ENCODE results near the gene MRS2. TPM values are rescaled to one million over a fixed set of nuclear protein-coding genes. Genes with fewer than 3 reads are reported as not detected.
"Not testable (repeated sequence)": the region's sequence is repeated elsewhere in the genome, so short reads cannot be mapped to it uniquely, and the experiment has no call there.

MRS2 gene
- total RNA-seq, 4 donors from 2014 or later: 3.8 to 31.9 (median 16.5) TPM

- no peak overlapping the region for H3K27ac ChIP-seq
- no peaks in the 10 kb centered on the region for H3K9me3 ChIP-seq
- no peaks in the 10 kb centered on the region for H3K27me3 ChIP-seq
- intact Hi-C loops (cut with DNase I; ENCODE audit: low total_unique reads): no loop called here
- no peak overlapping the region for H3K4me3 ChIP-seq
- no peak for DNase-seq
- TF ChIP-seq POLR2A (IDR thresholded peaks at IDR 0.05): no peak
- no peak for TF ChIP-seq CTCF (IDR thresholded peaks at IDR 0.05)
- no peaks in the 10 kb centered on the region for H3K4me1 ChIP-seq
- H3K36me3 ChIP-seq: no peaks in the 10 kb centered on the region
These were observed 20.6 kb upstream of the MRS2 start for GRCh38 chr6:24382220-24382540.

- H3K36me3 ChIP-seq; H3K9me3 ChIP-seq; DNase-seq; intact Hi-C loops (cut with DNase I; ENCODE audit: low total_unique reads); H3K27me3 ChIP-seq; H3K27ac ChIP-seq; H3K4me3 ChIP-seq; H3K4me1 ChIP-seq: not testable (repeated sequence)
These were observed 19.7 kb upstream of the MRS2 start for GRCh38 chr6:24382891-24383494.

- intact Hi-C loops (cut with DNase I; ENCODE audit: low total_unique reads); H3K4me3 ChIP-seq; H3K27me3 ChIP-seq; H3K36me3 ChIP-seq; H3K4me1 ChIP-seq; H3K9me3 ChIP-seq; DNase-seq; H3K27ac ChIP-seq: not testable (repeated sequence)
These were observed 18.2 kb upstream of the MRS2 start for GRCh38 chr6:24384369-24385130.

- intact Hi-C loops (cut with DNase I; ENCODE audit: low total_unique reads): no loop called here
- H3K9me3 ChIP-seq: no peaks in the 10 kb centered on the region
- no peak for TF ChIP-seq POLR2A (IDR thresholded peaks at IDR 0.05)
- TF ChIP-seq CTCF (IDR thresholded peaks at IDR 0.05): no peak
These were observed 17.0 kb upstream of the MRS2 start for GRCh38 chr6:24385536-24386269.

GRCh38 chr6:24387818-24388217 lies 14.9 kb upstream of the MRS2 start:
- no peaks in the 10 kb centered on the region for H3K9me3 ChIP-seq
- no peaks in the 10 kb centered on the region for H3K4me1 ChIP-seq
- no peaks in the 10 kb centered on the region for H3K27me3 ChIP-seq
- no peak overlapping the region for H3K4me3 ChIP-seq
- intact Hi-C loops (cut with DNase I; ENCODE audit: low total_unique reads): no loop called here
- no peaks in the 10 kb centered on the region for H3K36me3 ChIP-seq
- TF ChIP-seq POLR2A (IDR thresholded peaks at IDR 0.05) (no peak), CTCF (IDR thresholded peaks at IDR 0.05) (no peak)
- DNase-seq: no peak
- H3K27ac ChIP-seq: no peak overlapping the region

More at GRCh38 chr6:24385536-24386269, 17.0 kb upstream of the MRS2 start:
- Histone ChIP-seq H3K27ac (no peak overlapping the region), H3K27me3 (no peaks in the 10 kb centered on the region), H3K4me1 (no peaks in the 10 kb centered on the region), H3K4me3 (no peak overlapping the region), H3K36me3 (no peaks in the 10 kb centered on the region)
- DNase-seq: no peak

- TF ChIP-seq POLR2A (IDR thresholded peaks at IDR 0.05) (no peak), CTCF (IDR thresholded peaks at IDR 0.05) (no peak)
- Histone ChIP-seq H3K27ac (no peak overlapping the region), H3K27me3 (no peaks in the 10 kb centered on the region), H3K9me3 (no peaks in the 10 kb centered on the region), H3K4me3 (no peak overlapping the region), H3K4me1 (no peaks in the 10 kb centered on the region), H3K36me3 (no peaks in the 10 kb centered on the region)
- DNase-seq: no peak
- intact Hi-C loops (cut with DNase I; ENCODE audit: low total_unique reads): no loop called here
These were observed 11.5 kb upstream of the MRS2 start for GRCh38 chr6:24391208-24391607.

All from uterus (tissue), 4 donors.